Gastroesophageal sphincter (tissue), 4 donors: ENCODE results near the gene WNT9A. TPM values are rescaled to one million over a fixed set of nuclear protein-coding genes. Genes with fewer than 3 reads are reported as not detected.

Source experiments
- ATAC-seq: fragments of 150-250 bp; one replicate; pipeline ENCODE4 v1.9.1; 2016; ENCODE audit warnings: mild to moderate bottlenecking, moderate library complexity
- H3K27ac ChIP-seq, 4 donors: fragments of 200-600 bp; sonication (generic) in 3 of 4; 1 replicate in 3 of 4; 2 replicates in 1 of 4; pipeline ENCODE4 v1.5.1; 2016 to 2019
- H3K27me3 ChIP-seq: fragments of 200-600 bp; sonication (generic); one replicate; pipeline ENCODE4 v1.5.1; 2019
- H3K36me3 ChIP-seq, 2 donors: fragments of 200-600 bp; sonication (generic); one replicate each; pipeline ENCODE4 v1.5.1; 2019; ENCODE audit warnings: control low read depth in 1 of 2
- H3K4me1 ChIP-seq, 3 donors: fragments of 200-600 bp; sonication (generic); 1 replicate in 2 of 3; 2 replicates in 1 of 3; pipeline ENCODE4 v1.5.1; 2016 to 2019; ENCODE audit warnings: control low read depth in 2 of 3
- H3K4me3 ChIP-seq, 2 donors: fragments of 200-600 bp; sonication (generic); one replicate each; pipeline ENCODE4 v1.5.1; 2019; ENCODE audit warnings: mild to moderate bottlenecking in 1 of 2, moderate library complexity in 1 of 2
- H3K9me3 ChIP-seq, 3 donors: fragments of 200-600 bp; sonication (generic); one replicate each; pipeline ENCODE4 v1.5.1; 2017 to 2019; ENCODE audit warnings: control low read depth in 2 of 3
- EP300 ChIP-seq: sonication (generic); formaldehyde crosslinking; IDR thresholded peaks from one replicate; pipeline ENCODE4 v1.6.1; 2017; ENCODE audit warnings: antibody characterized with exemption, mild to moderate bottlenecking
- POLR2A ChIP-seq, 2 donors: fragments of 450-650 bp; IDR thresholded peaks; one replicate each; pipeline ENCODE4 v1.6.1; 2017; ENCODE audit warnings: antibody characterized with exemption in 2 of 2, mild to moderate bottlenecking in 2 of 2, moderate library complexity in 1 of 2
- POLR2AphosphoS5 ChIP-seq: sonication (generic); formaldehyde crosslinking; IDR thresholded peaks from one replicate; pipeline ENCODE4 v1.6.1; 2017; ENCODE audit warnings: antibody characterized with exemption
- WGBS, 2 donors: methylation state at CpG; one replicate each; pipeline ENCODE4 v1.1.5; 2018; ENCODE audit warnings: low coverage in 1 of 2; 5-methylcytosine and 5-hydroxymethylcytosine counted together
- total RNA-seq, 4 donors: library from RNA; depleted of rRNA; stranded (reverse); fragments of >200 nt; gene quantifications; one replicate each; pipeline ENCODE4 v1.1.0, GENCODE V29; 2016
- TF ChIP-seq, protein P1 (sequence below), 4 experiments: fragments of 200-600 bp in 2 of 4; fragments of 450-650 bp in 2 of 4; sonication (generic) in 1 of 4; IDR thresholded peaks; one replicate each; pipeline ENCODE4 v1.5.1; 2017 to 2019; ENCODE audit warnings: antibody characterized with exemption in 4 of 4, mild to moderate bottlenecking in 2 of 4, moderate library complexity in 2 of 4

WNT9A gene
- total RNA-seq, 4 donors from 2014 or later = 5.4 to 14.0 (median 6.6) TPM

DNA sequence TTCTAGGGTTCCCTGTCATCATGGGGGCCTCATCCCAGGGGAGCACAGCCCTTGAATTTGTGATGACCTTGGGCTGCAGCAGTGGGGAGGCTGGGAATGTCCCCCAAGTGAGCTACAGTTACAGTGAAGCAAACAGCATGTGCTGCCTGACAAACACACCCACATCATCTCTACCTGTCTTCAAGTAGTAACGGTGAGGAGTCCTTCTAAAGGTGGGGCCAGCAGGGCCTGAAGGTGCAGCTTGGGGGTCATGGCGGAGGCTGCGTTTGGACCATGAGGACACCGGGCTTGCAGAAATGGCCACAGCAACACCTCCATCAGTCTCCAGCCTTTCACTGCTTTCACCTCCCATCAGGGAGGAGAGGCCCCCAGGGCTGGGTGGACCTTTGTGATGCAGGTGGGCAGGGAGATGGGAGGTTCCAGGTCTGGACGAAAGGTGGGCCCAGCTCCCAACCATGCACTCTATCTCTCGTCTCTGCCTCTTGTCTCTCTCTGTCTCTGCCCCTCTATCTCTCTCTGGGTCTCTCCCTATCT lies 55.7 kb downstream of the WNT9A start:
- H3K4me1 ChIP-seq = peaks cover 0 to 15% (median 0%) of the 10 kb centered on the region in 3 donors
- H3K27me3 ChIP-seq = no peaks in the 10 kb centered on the region
- H3K36me3 ChIP-seq = no peaks in the 10 kb centered on the region
- TF ChIP-seq POLR2AphosphoS5 = no peak
- no peak overlapping the region for H3K4me3 ChIP-seq
- 100% methylated on average over 2 of the region's 6 CpGs for WGBS, 2 donors
- no peak for ATAC-seq
- H3K9me3 ChIP-seq = no peaks in the 10 kb centered on the region
- H3K27ac ChIP-seq = no peak overlapping the region

DNA sequence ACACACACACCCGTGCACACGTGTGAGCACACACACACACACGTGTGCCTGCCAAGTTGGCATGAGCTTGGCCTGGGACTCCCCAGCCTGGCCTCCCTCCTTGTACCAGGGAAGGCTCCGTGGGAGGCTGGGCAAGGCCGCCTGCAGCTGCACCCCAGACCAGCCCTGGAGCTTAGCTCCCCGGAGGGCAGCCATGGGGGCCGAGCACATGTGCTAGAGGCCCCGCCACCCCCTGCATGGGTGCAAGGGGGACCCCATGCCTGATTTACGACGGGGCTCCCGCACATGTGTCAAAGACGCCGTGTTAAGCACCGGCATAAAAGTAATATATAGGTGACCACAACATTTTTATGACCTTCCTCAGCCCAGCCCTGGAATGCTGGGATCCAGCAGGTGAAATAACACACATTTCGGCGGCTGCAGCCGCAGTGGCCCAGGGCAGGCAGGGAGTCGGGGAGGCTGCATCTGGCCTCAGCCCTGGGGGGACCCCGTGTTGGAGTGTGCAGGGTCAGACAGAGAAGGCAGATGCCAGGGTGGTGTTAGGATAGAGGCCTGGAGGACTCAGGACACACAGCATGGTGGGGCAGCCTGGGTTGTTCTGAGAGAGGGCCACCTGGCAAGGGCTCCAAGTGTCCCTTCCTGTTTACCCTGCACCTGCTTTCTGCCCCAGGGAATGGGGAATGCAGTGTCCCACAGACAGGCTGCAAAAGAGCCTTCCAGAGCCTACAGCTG lies 56.3 kb downstream of the WNT9A start:
- WGBS, 2 donors = 86% methylated on average over 3 of the region's 19 CpGs; no CpG with 5 or more reads in 1 of the 2 donors
- H3K36me3 ChIP-seq = no peaks in the 10 kb centered on the region
- no peaks in the 10 kb centered on the region for H3K9me3 ChIP-seq
- H3K4me3 ChIP-seq = no peak overlapping the region
- TF ChIP-seq, protein P1, sequence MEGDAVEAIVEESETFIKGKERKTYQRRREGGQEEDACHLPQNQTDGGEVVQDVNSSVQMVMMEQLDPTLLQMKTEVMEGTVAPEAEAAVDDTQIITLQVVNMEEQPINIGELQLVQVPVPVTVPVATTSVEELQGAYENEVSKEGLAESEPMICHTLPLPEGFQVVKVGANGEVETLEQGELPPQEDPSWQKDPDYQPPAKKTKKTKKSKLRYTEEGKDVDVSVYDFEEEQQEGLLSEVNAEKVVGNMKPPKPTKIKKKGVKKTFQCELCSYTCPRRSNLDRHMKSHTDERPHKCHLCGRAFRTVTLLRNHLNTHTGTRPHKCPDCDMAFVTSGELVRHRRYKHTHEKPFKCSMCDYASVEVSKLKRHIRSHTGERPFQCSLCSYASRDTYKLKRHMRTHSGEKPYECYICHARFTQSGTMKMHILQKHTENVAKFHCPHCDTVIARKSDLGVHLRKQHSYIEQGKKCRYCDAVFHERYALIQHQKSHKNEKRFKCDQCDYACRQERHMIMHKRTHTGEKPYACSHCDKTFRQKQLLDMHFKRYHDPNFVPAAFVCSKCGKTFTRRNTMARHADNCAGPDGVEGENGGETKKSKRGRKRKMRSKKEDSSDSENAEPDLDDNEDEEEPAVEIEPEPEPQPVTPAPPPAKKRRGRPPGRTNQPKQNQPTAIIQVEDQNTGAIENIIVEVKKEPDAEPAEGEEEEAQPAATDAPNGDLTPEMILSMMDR (IDR thresholded peaks at IDR 0.05) = no peak
- no peak for TF ChIP-seq EP300
- peaks cover 0 to 22% (median 4%) of the 10 kb centered on the region in 3 donors for H3K4me1 ChIP-seq
- no peak for ATAC-seq
- no peak overlapping the region for H3K27ac ChIP-seq
- H3K27me3 ChIP-seq = no peaks in the 10 kb centered on the region

DNA sequence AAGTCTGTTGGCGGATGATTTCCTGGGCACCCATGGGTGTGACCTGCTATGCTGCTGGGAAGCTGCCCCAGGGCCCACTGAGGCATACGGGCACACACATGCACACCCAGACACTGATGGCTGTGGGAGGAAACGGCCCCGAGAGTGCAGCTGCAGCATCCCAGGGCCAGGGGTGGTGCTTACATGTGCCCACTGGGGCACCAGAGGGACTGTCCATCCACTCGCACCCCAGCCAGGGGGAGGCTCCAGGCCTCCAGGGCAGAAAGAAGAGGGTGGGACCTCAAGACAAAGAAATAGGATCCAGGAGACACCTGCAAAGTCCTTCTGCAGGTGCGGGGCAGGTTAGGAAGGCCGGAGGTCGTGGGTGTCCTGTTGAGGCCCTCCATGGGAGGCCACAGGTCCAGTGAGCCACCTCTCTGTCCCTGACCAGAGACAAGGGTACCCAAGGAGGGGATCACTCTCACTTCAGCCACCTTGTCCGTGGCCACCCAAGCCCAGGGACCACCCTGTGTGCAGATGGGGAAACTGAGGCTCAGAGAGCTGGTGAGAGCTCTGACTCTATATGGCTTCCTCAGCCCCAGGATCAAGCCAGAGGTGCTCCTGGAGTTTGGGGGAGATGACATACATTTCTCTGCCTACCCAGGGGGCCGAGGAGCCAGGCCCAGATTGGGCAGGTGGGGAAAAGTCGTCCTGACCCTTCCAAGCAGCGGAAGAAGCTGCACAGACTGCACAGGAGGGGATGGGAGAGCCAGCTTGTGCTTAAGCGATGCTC lies 57.1 kb downstream of the WNT9A start:
- Histone ChIP-seq H3K27me3 (no peaks in the 10 kb centered on the region), H3K27ac (no peak overlapping the region), H3K36me3 (no peaks in the 10 kb centered on the region), H3K4me1 (peaks cover 0 to 22% (median 11%) of the 10 kb centered on the region in 3 donors), H3K4me3 (no peak overlapping the region), H3K9me3 (no peaks in the 10 kb centered on the region)
- no peak for ATAC-seq
- 82 to 100% methylated on average over 1 to 5 of the region's 13 CpGs for WGBS, 2 donors
- TF ChIP-seq, protein P1 (IDR thresholded peaks at IDR 0.05) = no peak
- TF ChIP-seq EP300 (no peak), POLR2AphosphoS5 (no peak), POLR2A (IDR thresholded peaks at IDR 0.05) (no peak)

DNA sequence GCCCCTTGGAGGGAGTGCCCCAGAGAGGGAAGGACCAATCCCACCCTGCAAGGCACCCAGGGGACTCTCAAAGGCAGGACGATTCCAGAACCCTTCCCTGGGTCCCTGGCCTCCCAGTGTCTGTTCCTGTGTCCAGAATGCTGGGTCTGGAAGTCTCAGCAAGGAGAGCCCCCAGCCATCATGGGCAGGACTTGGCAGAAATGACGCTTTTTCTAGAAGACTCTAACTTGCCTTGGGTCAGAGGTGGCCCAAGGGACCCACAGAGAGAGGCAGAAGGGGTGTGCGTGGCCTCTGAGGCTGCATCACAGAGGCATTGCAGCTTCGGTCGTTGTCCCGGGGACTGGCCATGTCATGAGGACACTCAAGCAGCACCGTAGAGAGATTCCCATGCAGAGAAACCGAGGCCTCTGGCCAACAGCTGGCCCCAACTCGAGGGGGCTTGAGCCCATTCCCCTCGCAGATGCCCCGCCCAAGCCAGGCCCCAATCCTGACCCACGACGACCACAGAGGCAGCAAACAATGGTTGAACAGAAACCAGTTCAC lies 57.8 kb downstream of the WNT9A start:
- H3K27ac ChIP-seq = peak overlapping the region in 3 of 4 donors; percentile 92 to 94 (median 93)
- no peak for TF ChIP-seq POLR2AphosphoS5
- TF ChIP-seq POLR2A (IDR thresholded peaks at IDR 0.05) = no peak
- TF ChIP-seq, protein P1 (IDR thresholded peaks at IDR 0.05) = no peak
- TF ChIP-seq EP300 = no peak
- no peak for ATAC-seq
- H3K27me3 ChIP-seq = no peaks in the 10 kb centered on the region
- H3K9me3 ChIP-seq = no peaks in the 10 kb centered on the region
- WGBS, 2 donors = 87% methylated on average over 4 of the region's 13 CpGs; no CpG with 5 or more reads in 1 of the 2 donors
- no peak overlapping the region for H3K4me3 ChIP-seq
- peaks cover 0 to 26% (median 16%) of the 10 kb centered on the region in 3 donors for H3K4me1 ChIP-seq
- H3K36me3 ChIP-seq = no peaks in the 10 kb centered on the region

DNA sequence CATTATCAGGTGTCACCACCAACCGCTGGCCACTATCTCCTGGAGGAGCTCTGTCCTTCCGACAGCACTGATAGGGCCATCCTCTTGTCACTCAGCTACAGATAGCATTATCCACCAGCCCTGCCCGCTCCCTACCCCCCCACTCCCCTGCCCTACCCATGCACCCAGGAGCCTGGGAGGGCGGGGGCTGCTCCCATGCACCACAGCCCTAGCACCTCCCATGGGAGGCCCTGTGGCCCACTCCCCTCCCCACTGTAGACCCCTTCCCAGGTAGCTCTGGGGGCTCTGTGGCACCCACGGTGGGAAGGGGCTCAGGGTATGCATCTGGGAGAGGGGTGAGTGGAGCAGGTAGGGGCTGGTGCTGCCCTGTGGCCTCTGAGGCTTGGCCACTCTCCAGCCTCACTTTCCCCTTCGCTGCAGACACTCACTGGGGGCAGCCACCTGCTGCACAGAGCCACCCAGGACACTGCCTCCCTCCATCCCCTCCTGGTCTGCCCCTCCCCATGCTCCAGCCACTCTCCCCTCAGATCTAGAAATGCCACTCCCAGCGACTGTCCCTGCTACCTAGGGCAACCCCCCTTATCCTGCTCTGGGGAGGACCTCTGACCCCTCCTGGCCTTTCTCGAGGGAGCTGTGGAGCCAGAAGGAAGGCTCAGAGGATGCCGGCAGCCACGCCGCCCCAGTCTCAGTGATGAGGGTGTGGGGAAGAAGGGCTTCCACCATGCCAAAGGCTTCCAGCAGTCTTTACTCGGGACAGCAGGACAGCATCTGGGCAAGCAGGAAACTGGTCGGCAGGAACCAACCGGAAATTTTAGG lies 58.5 kb downstream of the WNT9A start:
- Histone ChIP-seq H3K4me1 (peaks cover 0 to 26% (median 16%) of the 10 kb centered on the region in 3 donors), H3K27ac (peak overlapping the region in 3 of 4 donors; percentile 92 to 94 (median 93)), H3K4me3 (no peak overlapping the region), H3K9me3 (no peaks in the 10 kb centered on the region), H3K27me3 (no peaks in the 10 kb centered on the region), H3K36me3 (no peaks in the 10 kb centered on the region)
- no peak for ATAC-seq
- TF ChIP-seq, protein P1 (IDR thresholded peaks at IDR 0.05) = no peak
- no peak for TF ChIP-seq POLR2AphosphoS5
- 80% methylated on average over 1 to 2 of the region's 14 CpGs for WGBS, 2 donors
